Measurements from ENCODE around the gene TSPEAR.

DNA sequence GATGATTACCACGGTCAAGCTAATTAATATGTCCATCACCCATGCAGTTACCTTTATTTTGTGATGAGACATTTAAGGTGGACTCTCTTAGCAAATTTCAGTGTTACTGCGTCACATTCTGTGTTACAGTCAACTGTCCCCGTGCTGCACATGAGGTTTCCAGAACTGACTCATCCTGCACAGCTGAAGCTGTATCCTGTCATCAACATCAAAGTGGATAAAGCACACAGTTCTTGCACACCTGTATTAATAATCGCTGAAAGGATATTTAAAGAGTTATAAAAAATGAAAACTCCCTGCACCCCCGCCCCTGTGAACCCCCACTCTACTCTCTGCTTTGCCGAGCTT lies 127.6 kb downstream of the TSPEAR start:
- TF ChIP-seq, protein P1, sequence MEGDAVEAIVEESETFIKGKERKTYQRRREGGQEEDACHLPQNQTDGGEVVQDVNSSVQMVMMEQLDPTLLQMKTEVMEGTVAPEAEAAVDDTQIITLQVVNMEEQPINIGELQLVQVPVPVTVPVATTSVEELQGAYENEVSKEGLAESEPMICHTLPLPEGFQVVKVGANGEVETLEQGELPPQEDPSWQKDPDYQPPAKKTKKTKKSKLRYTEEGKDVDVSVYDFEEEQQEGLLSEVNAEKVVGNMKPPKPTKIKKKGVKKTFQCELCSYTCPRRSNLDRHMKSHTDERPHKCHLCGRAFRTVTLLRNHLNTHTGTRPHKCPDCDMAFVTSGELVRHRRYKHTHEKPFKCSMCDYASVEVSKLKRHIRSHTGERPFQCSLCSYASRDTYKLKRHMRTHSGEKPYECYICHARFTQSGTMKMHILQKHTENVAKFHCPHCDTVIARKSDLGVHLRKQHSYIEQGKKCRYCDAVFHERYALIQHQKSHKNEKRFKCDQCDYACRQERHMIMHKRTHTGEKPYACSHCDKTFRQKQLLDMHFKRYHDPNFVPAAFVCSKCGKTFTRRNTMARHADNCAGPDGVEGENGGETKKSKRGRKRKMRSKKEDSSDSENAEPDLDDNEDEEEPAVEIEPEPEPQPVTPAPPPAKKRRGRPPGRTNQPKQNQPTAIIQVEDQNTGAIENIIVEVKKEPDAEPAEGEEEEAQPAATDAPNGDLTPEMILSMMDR (IDR thresholded peaks at IDR 0.05), result no peak
- no peak for TF ChIP-seq POLR2A (IDR thresholded peaks at IDR 0.05)

Measured in thyroid gland (tissue), 4 donors.